Lung (tissue), 12 donors: Measurements from ENCODE around the gene FXYD5. TPM values are rescaled to one million over a fixed set of nuclear protein-coding genes. Genes with fewer than 3 reads are reported as not detected.

Experiments
- ATAC-seq: fragments of 200-7000 bp; cut with Tn5 transposase; one replicate; pipeline ENCODE4 v1.9.1; 2020; ENCODE audit warnings: moderate number of reproducible peaks; ENCODE audit not compliant: insufficient read depth, low FRiP score
- DNase-seq, 3 donors: peaks; one replicate each; pipeline ENCODE4 v3.0.0-alpha.2; 2013 to 2017
- H3K27ac ChIP-seq, 2 donors: one replicate each; pipeline ENCODE4 v1.5.1; 2013; ENCODE audit warnings: mild to moderate bottlenecking in 2 of 2, moderate library complexity in 2 of 2, control low read depth in 1 of 2, inconsistent platforms in 1 of 2, low read depth in 1 of 2, low read length in 1 of 2
- H3K27me3 ChIP-seq, 3 donors: one replicate each; pipeline ENCODE4 v1.5.1; 2013; ENCODE audit warnings: low read length in 2 of 3; ENCODE audit not compliant: control insufficient read depth in 3 of 3, insufficient read depth in 3 of 3
- H3K36me3 ChIP-seq, 4 donors: one replicate each; pipeline ENCODE4 v1.5.1; 2013; ENCODE audit warnings: low read length in 4 of 4, mild to moderate bottlenecking in 1 of 4, moderate library complexity in 1 of 4; ENCODE audit not compliant: control insufficient read depth in 4 of 4, insufficient read depth in 4 of 4
- H3K4me1 ChIP-seq, 5 donors: one replicate each; pipeline ENCODE4 v1.5.1; 2013; ENCODE audit warnings: low read length in 5 of 5, mild to moderate bottlenecking in 2 of 5, moderate library complexity in 1 of 5; ENCODE audit not compliant: control insufficient read depth in 5 of 5, insufficient read depth in 5 of 5
- H3K4me3 ChIP-seq: one replicate; pipeline ENCODE4 v1.5.1; 2013; ENCODE audit warnings: mild to moderate bottlenecking, control low read depth, moderate library complexity
- H3K9ac ChIP-seq, 2 donors: one replicate each; pipeline ENCODE4 v1.5.1; 2013; ENCODE audit warnings: low read length in 2 of 2, control low read depth in 1 of 2; ENCODE audit not compliant: insufficient read depth in 1 of 2
- H3K9me3 ChIP-seq, 4 donors: one replicate each; pipeline ENCODE4 v1.5.1; 2013; ENCODE audit warnings: low read length in 3 of 4, mild to moderate bottlenecking in 1 of 4, moderate library complexity in 1 of 4; ENCODE audit not compliant: control insufficient read depth in 4 of 4, insufficient read depth in 3 of 4
- CTCF ChIP-seq: IDR thresholded peaks from 2 replicates; pipeline ENCODE4 v1.5.1; 2012; ENCODE audit warnings: mild to moderate bottlenecking; ENCODE audit errors: control extremely low read depth, extremely low read depth
- WGBS, 2 donors: extraction: QIAGEN DNeasy Blood & Tissue Kit; methylation state at CpG; one replicate each; pipeline ENCODE4 v1.1.7; 2013; 5-methylcytosine and 5-hydroxymethylcytosine counted together
- polyA plus RNA-seq, 2 donors: library from polyadenylated mRNA; stranded (reverse); fragments of 200-250 nt; gene quantifications; one replicate each; pipeline ENCODE4 v1.2.1, GENCODE V29; 2013
- total RNA-seq, 2 donors: library from RNA; depleted of rRNA in 1 of 2; stranded (reverse); fragments of >200 nt in 1 of 2; gene quantifications; one replicate each; pipeline ENCODE4 v1.2.1, GENCODE V29; 2014 to 2021
- donor health status: control.
- donor health status: control.
- donor health status: Bipolar disorder and iron deficiency.
- donor health status: healthy.
- donor health status: DM: yes; HTN: yes; CAD: no.

FXYD5 gene
- total and polyA plus RNA-seq, 4 donors = 9.9 to 203 (median 138) TPM

- no peak for DNase-seq
- ATAC-seq = no peak
Observed at GRCh38 chr19:35106291-35106583, 48.3 kb upstream of the FXYD5 start.

GRCh38 chr19:35106898-35107541 lies 47.5 kb upstream of the FXYD5 start:
- no peak overlapping the region for H3K27ac ChIP-seq
- no peak overlapping the region for H3K9ac ChIP-seq
- H3K9me3 ChIP-seq = no peaks in the 10 kb centered on the region
- no peaks in the 10 kb centered on the region for H3K27me3 ChIP-seq
- no peak for TF ChIP-seq CTCF
- WGBS, 2 donors = 47 to 49% methylated on average over 2 of the region's 2 CpGs
- peaks cover 0 to 4% (median 0%) of the 10 kb centered on the region in 5 donors for H3K4me1 ChIP-seq
- no peak overlapping the region for H3K4me3 ChIP-seq
- DNase-seq = no peak
- no peaks in the 10 kb centered on the region for H3K36me3 ChIP-seq
- no peak for ATAC-seq

More at GRCh38 chr19:35106291-35106583, 48.3 kb upstream of the FXYD5 start:
- no peaks in the 10 kb centered on the region for H3K27me3 ChIP-seq
- WGBS, 2 donors = 89 to 95% methylated on average over 9 of the region's 9 CpGs
- TF ChIP-seq CTCF = no peak
- no peak overlapping the region for H3K4me3 ChIP-seq
- H3K9ac ChIP-seq = no peak overlapping the region
- H3K9me3 ChIP-seq = no peaks in the 10 kb centered on the region
- H3K4me1 ChIP-seq = peaks cover 0 to 4% (median 0%) of the 10 kb centered on the region in 5 donors
- no peaks in the 10 kb centered on the region for H3K36me3 ChIP-seq
- H3K27ac ChIP-seq = no peak overlapping the region

- Histone ChIP-seq H3K9me3 (no peaks in the 10 kb centered on the region), H3K27me3 (no peaks in the 10 kb centered on the region), H3K4me3 (no peak overlapping the region), H3K4me1 (peaks cover 0 to 4% (median 0%) of the 10 kb centered on the region in 5 donors), H3K36me3 (no peaks in the 10 kb centered on the region), H3K27ac (no peak overlapping the region), H3K9ac (no peak overlapping the region)
- DNase-seq (no peak), ATAC-seq (no peak)
- WGBS, 2 donors = 34% methylated on average over 5 of the region's 5 CpGs
- no peak for TF ChIP-seq CTCF
Observed at GRCh38 chr19:35107545-35107944, 47.0 kb upstream of the FXYD5 start.

GRCh38 chr19:35108730-35109129 lies 45.8 kb upstream of the FXYD5 start:
- no peak for TF ChIP-seq CTCF
- H3K9me3 ChIP-seq = no peaks in the 10 kb centered on the region
- 88 to 91% methylated on average over 11 of the region's 11 CpGs for WGBS, 2 donors
- no peak overlapping the region for H3K4me3 ChIP-seq
- H3K27ac ChIP-seq = no peak overlapping the region
- DNase-seq (no peak), ATAC-seq (no peak)
- no peaks in the 10 kb centered on the region for H3K36me3 ChIP-seq
- H3K27me3 ChIP-seq = no peaks in the 10 kb centered on the region
- H3K4me1 ChIP-seq = peaks cover 0 to 4% (median 0%) of the 10 kb centered on the region in 5 donors
- no peak overlapping the region for H3K9ac ChIP-seq
